GM23338 (cell line): ENCODE measurements around the gene PDCD7. TPM values are rescaled to one million over a fixed set of nuclear protein-coding genes. Genes with fewer than 3 reads are reported as not detected.

ENCODE experiments used
- ATAC-seq: fragments of 200-7000 bp; cut with Tn5 transposase; 3 replicates; pipeline ENCODE4 v1.9.1; 2020
- DNase-seq: peaks from one replicate; pipeline ENCODE4 v3.0.0-alpha.2; 2015; ENCODE audit warnings: low spot score
- H2AFZ ChIP-seq: fragments of 200-600 bp; sonication (generic); 2 replicates; pipeline ENCODE4 v1.8.0; 2016; ENCODE audit warnings: antibody characterized with exemption, mild to moderate bottlenecking, moderate library complexity
- H3F3A ChIP-seq: fragments of 200-600 bp; sonication (generic); replicated peaks from 2 replicates; pipeline ENCODE4 v1.8.0; 2017; ENCODE audit warnings: antibody characterized with exemption, mixed run types, low read depth
- H3K27ac ChIP-seq: fragments of 200-600 bp; sonication (generic); 2 replicates; pipeline ENCODE4 v1.6.1; 2016; ENCODE audit warnings: low read depth
- H3K27me3 ChIP-seq: fragments of 200-600 bp; sonication (generic); 2 replicates; pipeline ENCODE4 v1.8.0; 2016; ENCODE audit warnings: mild to moderate bottlenecking, mixed run types, moderate library complexity; ENCODE audit not compliant: insufficient read depth
- H3K36me3 ChIP-seq: fragments of 200-600 bp; sonication (generic); 2 replicates; pipeline ENCODE4 v1.8.0; 2016; ENCODE audit warnings: mild to moderate bottlenecking; ENCODE audit not compliant: insufficient read depth
- H3K4me1 ChIP-seq: fragments of 200-600 bp; sonication (generic); 2 replicates; pipeline ENCODE4 v1.8.0; 2016; ENCODE audit warnings: mild to moderate bottlenecking, moderate library complexity; ENCODE audit not compliant: insufficient read depth
- H3K4me2 ChIP-seq: fragments of 200-600 bp; sonication (generic); 2 replicates; pipeline ENCODE4 v1.7.1; 2017; ENCODE audit warnings: mixed run types
- H3K4me3 ChIP-seq: fragments of 200-600 bp; sonication (generic); 2 replicates; pipeline ENCODE4 v1.6.1; 2016; ENCODE audit warnings: mixed run types
- H3K79me2 ChIP-seq: fragments of 200-600 bp; sonication (generic); replicated peaks from 2 replicates; pipeline ENCODE4 v1.8.0; 2017; ENCODE audit warnings: mild to moderate bottlenecking; ENCODE audit not compliant: insufficient read depth
- H3K9me2 ChIP-seq: fragments of 200-600 bp; sonication (generic); 2 replicates; pipeline ENCODE4 v1.8.0; 2017; ENCODE audit not compliant: insufficient read depth
- H4K20me1 ChIP-seq: fragments of 200-600 bp; sonication (generic); replicated peaks from 2 replicates; pipeline ENCODE4 v1.8.0; 2017; ENCODE audit warnings: mild to moderate bottlenecking; ENCODE audit not compliant: insufficient read depth
- H3K27ac Mint-ChIP-seq: 2 replicates; pipeline ENCODE4 v1.8.0; 2020; ENCODE audit warnings: inconsistent platforms, mild to moderate bottlenecking, moderate library complexity, mixed read lengths
- H3K27me3 Mint-ChIP-seq: 3 replicates; pipeline ENCODE4 v1.8.0; 2022; ENCODE audit warnings: low read depth, mild to moderate bottlenecking, moderate library complexity, mixed read lengths, inconsistent platforms; ENCODE audit not compliant: insufficient read depth, poor library complexity
- H3K36me3 Mint-ChIP-seq: 3 replicates; pipeline ENCODE4 v1.8.0; 2021; ENCODE audit warnings: low read depth, mild to moderate bottlenecking, inconsistent platforms, moderate library complexity, mixed read lengths
- H3K4me1 Mint-ChIP-seq: 3 replicates; pipeline ENCODE4 v1.8.0; 2020; ENCODE audit warnings: mild to moderate bottlenecking, inconsistent platforms, mixed read lengths
- H3K4me3 Mint-ChIP-seq: 3 replicates; pipeline ENCODE4 v1.8.0; 2021; ENCODE audit warnings: moderate library complexity, mild to moderate bottlenecking, inconsistent platforms, mixed read lengths
- H3K9me3 Mint-ChIP-seq: 3 replicates; pipeline ENCODE4 v1.8.0; 2020; ENCODE audit warnings: moderate library complexity, mild to moderate bottlenecking, inconsistent platforms, mixed read lengths
- CREB1 ChIP-seq: fragments of 250-450 bp; sonication (Bioruptor Pico); IDR thresholded peaks from 2 replicates; pipeline ENCODE4 v1.5.0; 2020; ENCODE audit warnings: low read depth, mild to moderate bottlenecking, moderate library complexity
- ETS1 ChIP-seq: IDR thresholded peaks from 2 replicates; pipeline ENCODE4 v1.6.1; 2016; ENCODE audit warnings: antibody characterized with exemption
- EZH2 ChIP-seq: fragments of 200-600 bp; sonication (generic); IDR thresholded peaks from one replicate; pipeline ENCODE4 v1.8.0; 2017; ENCODE audit warnings: antibody characterized with exemption, mild to moderate bottlenecking, low read depth; ENCODE audit not compliant: unreplicated experiment
- EZH2phosphoT487 ChIP-seq: fragments of 200-600 bp; sonication (generic); IDR thresholded peaks from one replicate; pipeline ENCODE4 v1.8.1; 2018; ENCODE audit warnings: antibody characterized with exemption; ENCODE audit not compliant: unreplicated experiment
- JUNB ChIP-seq: IDR thresholded peaks from one replicate; pipeline ENCODE4 v1.6.1; 2016; ENCODE audit warnings: antibody characterized with exemption; ENCODE audit not compliant: unreplicated experiment
- NANOG ChIP-seq: IDR thresholded peaks from 2 replicates; pipeline ENCODE4 v1.6.1; 2016; ENCODE audit warnings: antibody characterized with exemption, borderline replicate concordance
- POLR2AphosphoS5 ChIP-seq: IDR thresholded peaks from 2 replicates; pipeline ENCODE4 v1.6.1; 2016; ENCODE audit warnings: antibody characterized with exemption, low read depth
- STAT1 ChIP-seq: IDR thresholded peaks from one replicate; pipeline ENCODE4 v1.6.1; 2016; ENCODE audit warnings: antibody characterized with exemption; ENCODE audit not compliant: unreplicated experiment
- ZNF114 ChIP-seq: fragments of 250-450 bp; sonication (Bioruptor Pico); IDR thresholded peaks from 2 replicates; pipeline ENCODE4 v1.5.0; 2020; ENCODE audit warnings: mild to moderate bottlenecking, moderate library complexity
- ZNF331 ChIP-seq: fragments of 250-450 bp; sonication (Bioruptor Pico); IDR thresholded peaks from 2 replicates; pipeline ENCODE4 v1.5.0; 2020; ENCODE audit warnings: low read depth, mild to moderate bottlenecking, moderate library complexity
- ZNF462 ChIP-seq: fragments of 250-450 bp; sonication (Bioruptor Pico); IDR thresholded peaks from 2 replicates; pipeline ENCODE4 v1.5.0; 2020; ENCODE audit warnings: mild to moderate bottlenecking, moderate library complexity
- polyA plus RNA-seq: library from polyadenylated mRNA; unstranded; fragments of >200 nt; fragmentation: Nextera tagmentation; extraction: Ambion mirVana; gene quantifications from 2 replicates; pipeline ENCODE4 v1.2.1, GENCODE V29; 2016
- total RNA-seq: library from RNA; depleted of rRNA; stranded (reverse); fragments of >200 nt; shearing (Covaris generic); gene quantifications from 2 replicates; pipeline ENCODE4 v1.2.3, GENCODE V29; 2014
- TF ChIP-seq, protein P1 (sequence below), 2 experiments: fragments of 200-600 bp in 1 of 2; sonication (generic) in 1 of 2; conservative IDR thresholded peaks; 2 replicates each; pipeline versions ENCODE4 v1.5.1 to v1.6.1; 2016 to 2017; ENCODE audit warnings: antibody characterized with exemption in 2 of 2, low read depth in 2 of 2, mild to moderate bottlenecking in 2 of 2, moderate library complexity in 1 of 2
- TF ChIP-seq, protein P2 (sequence below): IDR thresholded peaks from one replicate; pipeline ENCODE4 v1.6.1; 2018; ENCODE audit warnings: antibody characterized with exemption; ENCODE audit not compliant: unreplicated experiment

PDCD7 gene
- total and polyA plus RNA-seq, 2 experiments from 2014 or later, result 16.8 to 21.2 TPM

GRCh38 chr15:65163041-65163440 lies 29.4 kb upstream of the PDCD7 start:
- Histone ChIP-seq H2AFZ (no peak overlapping the region), H3K4me1 (no peaks in the 10 kb centered on the region), H3K9me2 (no peaks in the 10 kb centered on the region), H3K27me3 (no peaks in the 10 kb centered on the region), H3K36me3 (peaks cover 15% of the 10 kb centered on the region; the same call in 1 of the 2 replicates), H4K20me1 (no peaks in the 10 kb centered on the region; the same call in none of the 2 replicates), H3K4me2 (no peak overlapping the region), H3F3A (no peaks in the 10 kb centered on the region), H3K79me2 (no peaks in the 10 kb centered on the region), H3K27ac (no peak overlapping the region), H3K4me3 (no peak overlapping the region)
- H3K4me1 Mint-ChIP-seq, result no peaks in the 10 kb centered on the region
- peaks cover 23% of the 10 kb centered on the region; the same call in 2 of the 3 replicates for H3K36me3 Mint-ChIP-seq
- TF ChIP-seq POLR2AphosphoS5 (no peak), EZH2phosphoT487 (no peak), ETS1 (no peak), ZNF114 (CRISPR knock-in tag) (no peak), JUNB (no peak), EZH2 (no peak), STAT1 (no peak), ZNF331 (CRISPR knock-in tag) (no peak), CREB1 (CRISPR knock-in tag) (no peak), NANOG (no peak), ZNF462 (no peak)
- TF ChIP-seq, protein P1, sequence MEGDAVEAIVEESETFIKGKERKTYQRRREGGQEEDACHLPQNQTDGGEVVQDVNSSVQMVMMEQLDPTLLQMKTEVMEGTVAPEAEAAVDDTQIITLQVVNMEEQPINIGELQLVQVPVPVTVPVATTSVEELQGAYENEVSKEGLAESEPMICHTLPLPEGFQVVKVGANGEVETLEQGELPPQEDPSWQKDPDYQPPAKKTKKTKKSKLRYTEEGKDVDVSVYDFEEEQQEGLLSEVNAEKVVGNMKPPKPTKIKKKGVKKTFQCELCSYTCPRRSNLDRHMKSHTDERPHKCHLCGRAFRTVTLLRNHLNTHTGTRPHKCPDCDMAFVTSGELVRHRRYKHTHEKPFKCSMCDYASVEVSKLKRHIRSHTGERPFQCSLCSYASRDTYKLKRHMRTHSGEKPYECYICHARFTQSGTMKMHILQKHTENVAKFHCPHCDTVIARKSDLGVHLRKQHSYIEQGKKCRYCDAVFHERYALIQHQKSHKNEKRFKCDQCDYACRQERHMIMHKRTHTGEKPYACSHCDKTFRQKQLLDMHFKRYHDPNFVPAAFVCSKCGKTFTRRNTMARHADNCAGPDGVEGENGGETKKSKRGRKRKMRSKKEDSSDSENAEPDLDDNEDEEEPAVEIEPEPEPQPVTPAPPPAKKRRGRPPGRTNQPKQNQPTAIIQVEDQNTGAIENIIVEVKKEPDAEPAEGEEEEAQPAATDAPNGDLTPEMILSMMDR (conservative IDR thresholded peaks at IDR 0.05; ENCODE audit: low read depth in 2 of 2), result no peak
- TF ChIP-seq, protein P2, sequence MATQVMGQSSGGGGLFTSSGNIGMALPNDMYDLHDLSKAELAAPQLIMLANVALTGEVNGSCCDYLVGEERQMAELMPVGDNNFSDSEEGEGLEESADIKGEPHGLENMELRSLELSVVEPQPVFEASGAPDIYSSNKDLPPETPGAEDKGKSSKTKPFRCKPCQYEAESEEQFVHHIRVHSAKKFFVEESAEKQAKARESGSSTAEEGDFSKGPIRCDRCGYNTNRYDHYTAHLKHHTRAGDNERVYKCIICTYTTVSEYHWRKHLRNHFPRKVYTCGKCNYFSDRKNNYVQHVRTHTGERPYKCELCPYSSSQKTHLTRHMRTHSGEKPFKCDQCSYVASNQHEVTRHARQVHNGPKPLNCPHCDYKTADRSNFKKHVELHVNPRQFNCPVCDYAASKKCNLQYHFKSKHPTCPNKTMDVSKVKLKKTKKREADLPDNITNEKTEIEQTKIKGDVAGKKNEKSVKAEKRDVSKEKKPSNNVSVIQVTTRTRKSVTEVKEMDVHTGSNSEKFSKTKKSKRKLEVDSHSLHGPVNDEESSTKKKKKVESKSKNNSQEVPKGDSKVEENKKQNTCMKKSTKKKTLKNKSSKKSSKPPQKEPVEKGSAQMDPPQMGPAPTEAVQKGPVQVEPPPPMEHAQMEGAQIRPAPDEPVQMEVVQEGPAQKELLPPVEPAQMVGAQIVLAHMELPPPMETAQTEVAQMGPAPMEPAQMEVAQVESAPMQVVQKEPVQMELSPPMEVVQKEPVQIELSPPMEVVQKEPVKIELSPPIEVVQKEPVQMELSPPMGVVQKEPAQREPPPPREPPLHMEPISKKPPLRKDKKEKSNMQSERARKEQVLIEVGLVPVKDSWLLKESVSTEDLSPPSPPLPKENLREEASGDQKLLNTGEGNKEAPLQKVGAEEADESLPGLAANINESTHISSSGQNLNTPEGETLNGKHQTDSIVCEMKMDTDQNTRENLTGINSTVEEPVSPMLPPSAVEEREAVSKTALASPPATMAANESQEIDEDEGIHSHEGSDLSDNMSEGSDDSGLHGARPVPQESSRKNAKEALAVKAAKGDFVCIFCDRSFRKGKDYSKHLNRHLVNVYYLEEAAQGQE, result no peak
- H3K27me3 Mint-ChIP-seq, result no peaks in the 10 kb centered on the region
- H3K27ac Mint-ChIP-seq, result no peak overlapping the region
- no peak overlapping the region for H3K4me3 Mint-ChIP-seq
- DNase-seq (no peak), ATAC-seq (no peak)
- H3K9me3 Mint-ChIP-seq, result no peaks in the 10 kb centered on the region
